ENCODE data around the gene EDIL3.

The EDIL3 gene

DNA sequence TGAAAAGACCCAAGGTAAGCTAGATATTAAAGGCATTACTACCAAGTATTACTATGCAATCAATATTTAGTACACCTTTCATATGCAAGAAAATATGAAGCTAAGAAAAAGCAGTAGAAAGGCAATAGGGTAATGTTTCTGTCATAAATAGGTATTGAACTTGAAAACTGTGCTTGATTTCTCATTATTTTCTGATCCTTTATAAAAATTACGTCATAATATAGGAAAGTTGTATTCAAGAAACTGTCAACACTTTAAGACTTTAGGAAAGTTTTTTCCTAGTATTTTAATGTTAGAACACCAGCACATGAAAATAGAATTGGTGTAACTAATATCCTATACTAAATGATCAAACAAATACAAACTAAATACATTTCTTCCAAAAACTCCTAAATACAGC, 133.2 kb downstream of the EDIL3 start:
- Histone ChIP-seq H3K27me3 (ENCODE audit: insufficient read depth, low read length) (no peaks in the 10 kb centered on the region), H3K9ac (ENCODE audit: low read length) (no peak overlapping the region), H3K27ac (ENCODE audit: low read depth, low read length, poor library complexity, severe bottlenecking) (no peak overlapping the region), H3K4me2 (ENCODE audit: low read length) (no peak overlapping the region), H2AFZ (ENCODE audit: low read length) (no peak overlapping the region), H3K4me1 (ENCODE audit: insufficient read depth, low read length, severe bottlenecking) (no peaks in the 10 kb centered on the region), H3K79me2 (ENCODE audit: insufficient read depth, low read length) (no peaks in the 10 kb centered on the region), H3K9me3 (ENCODE audit: low read length) (no peaks in the 10 kb centered on the region), H3F3A (ENCODE audit: insufficient read depth, low read length) (no peaks in the 10 kb centered on the region), H4K20me1 (ENCODE audit: insufficient read depth, low read length) (no peaks in the 10 kb centered on the region), H3K36me3 (ENCODE audit: insufficient read depth, low read length) (no peaks in the 10 kb centered on the region), H3K9me2 (ENCODE audit: low read depth, low read length) (no peaks in the 10 kb centered on the region), H3K4me3 (ENCODE audit: low read depth, low read length, poor library complexity, severe bottlenecking) (no peak overlapping the region)
- TF ChIP-seq EZH2 (IDR thresholded peaks at IDR 0.05; ENCODE audit: borderline replicate concordance, low read length) = no peak
- TF ChIP-seq, protein P1, sequence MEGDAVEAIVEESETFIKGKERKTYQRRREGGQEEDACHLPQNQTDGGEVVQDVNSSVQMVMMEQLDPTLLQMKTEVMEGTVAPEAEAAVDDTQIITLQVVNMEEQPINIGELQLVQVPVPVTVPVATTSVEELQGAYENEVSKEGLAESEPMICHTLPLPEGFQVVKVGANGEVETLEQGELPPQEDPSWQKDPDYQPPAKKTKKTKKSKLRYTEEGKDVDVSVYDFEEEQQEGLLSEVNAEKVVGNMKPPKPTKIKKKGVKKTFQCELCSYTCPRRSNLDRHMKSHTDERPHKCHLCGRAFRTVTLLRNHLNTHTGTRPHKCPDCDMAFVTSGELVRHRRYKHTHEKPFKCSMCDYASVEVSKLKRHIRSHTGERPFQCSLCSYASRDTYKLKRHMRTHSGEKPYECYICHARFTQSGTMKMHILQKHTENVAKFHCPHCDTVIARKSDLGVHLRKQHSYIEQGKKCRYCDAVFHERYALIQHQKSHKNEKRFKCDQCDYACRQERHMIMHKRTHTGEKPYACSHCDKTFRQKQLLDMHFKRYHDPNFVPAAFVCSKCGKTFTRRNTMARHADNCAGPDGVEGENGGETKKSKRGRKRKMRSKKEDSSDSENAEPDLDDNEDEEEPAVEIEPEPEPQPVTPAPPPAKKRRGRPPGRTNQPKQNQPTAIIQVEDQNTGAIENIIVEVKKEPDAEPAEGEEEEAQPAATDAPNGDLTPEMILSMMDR (IDR thresholded peaks at IDR 0.05; ENCODE audit: low read length) = no peak

DNA sequence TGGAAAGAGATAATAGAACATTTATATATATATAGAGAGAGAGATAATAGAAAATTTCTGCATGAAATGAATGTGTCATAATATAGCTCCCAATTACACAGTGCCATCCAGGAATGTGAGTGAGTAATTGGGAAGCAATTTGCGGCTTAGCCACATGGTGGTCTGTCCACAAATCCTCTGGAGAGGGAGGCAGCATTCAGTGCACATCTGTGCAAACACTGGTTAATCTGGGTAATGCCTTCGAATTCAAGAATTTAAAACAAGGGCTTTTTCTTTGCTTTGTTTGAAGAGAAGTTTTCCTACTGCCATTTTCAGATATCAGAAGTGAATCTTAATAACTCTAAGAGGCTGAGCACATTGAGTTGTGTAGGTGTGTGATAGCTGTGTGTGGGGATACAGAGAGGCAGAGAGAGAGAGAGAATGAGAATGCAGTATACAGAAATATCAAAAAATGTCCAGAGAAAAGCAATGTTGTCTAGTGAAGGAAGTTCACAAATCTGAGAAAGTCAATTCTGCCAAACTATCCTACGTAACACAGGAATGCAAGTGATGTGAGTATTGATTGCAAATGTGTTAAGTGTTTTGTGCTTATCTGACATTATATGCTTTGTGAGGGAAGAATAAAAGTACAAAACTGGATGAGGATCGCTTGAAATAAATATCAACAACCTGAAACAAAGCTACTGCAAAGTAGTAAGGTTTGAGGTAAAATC, 134.6 kb downstream of the EDIL3 start:
- Histone ChIP-seq H3K4me2 (ENCODE audit: low read length) (no peak overlapping the region), H3K9ac (ENCODE audit: low read length) (no peak overlapping the region)
- TF ChIP-seq, protein P1 (IDR thresholded peaks at IDR 0.05; ENCODE audit: low read length) = no peak
- no peak for TF ChIP-seq EZH2 (IDR thresholded peaks at IDR 0.05; ENCODE audit: borderline replicate concordance, low read length)

DNA sequence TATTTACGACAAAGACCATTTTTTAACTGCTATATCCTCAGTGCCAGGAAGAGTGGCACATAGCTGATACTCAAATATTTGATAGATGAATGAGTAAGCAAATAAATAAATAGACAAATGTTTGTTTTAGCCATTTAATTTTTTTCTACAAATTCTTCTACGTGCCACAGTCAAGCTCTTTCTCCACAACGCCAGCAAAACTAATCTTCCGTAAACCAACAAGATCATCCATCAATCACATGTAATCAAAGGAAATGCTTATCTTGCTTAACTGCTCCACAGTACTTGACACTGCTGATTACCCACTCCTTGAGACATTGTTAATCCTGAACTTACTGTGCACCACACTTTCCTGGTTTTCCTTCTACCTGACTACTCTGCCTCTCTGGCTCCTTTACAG, 136.7 kb downstream of the EDIL3 start:
- Histone ChIP-seq H3K27me3 (ENCODE audit: insufficient read depth, low read length) (no peaks in the 10 kb centered on the region), H3F3A (ENCODE audit: insufficient read depth, low read length) (no peaks in the 10 kb centered on the region), H3K9me3 (ENCODE audit: low read length) (no peaks in the 10 kb centered on the region), H3K4me1 (ENCODE audit: insufficient read depth, low read length, severe bottlenecking) (no peaks in the 10 kb centered on the region), H4K20me1 (ENCODE audit: insufficient read depth, low read length) (no peaks in the 10 kb centered on the region), H3K79me2 (ENCODE audit: insufficient read depth, low read length) (no peaks in the 10 kb centered on the region), H3K9ac (ENCODE audit: low read length) (no peak overlapping the region), H2AFZ (ENCODE audit: low read length) (no peak overlapping the region), H3K9me2 (ENCODE audit: low read depth, low read length) (no peaks in the 10 kb centered on the region), H3K4me2 (ENCODE audit: low read length) (no peak overlapping the region), H3K4me3 (ENCODE audit: low read depth, low read length, poor library complexity, severe bottlenecking) (no peak overlapping the region), H3K36me3 (ENCODE audit: insufficient read depth, low read length) (no peaks in the 10 kb centered on the region), H3K27ac (ENCODE audit: low read depth, low read length, poor library complexity, severe bottlenecking) (no peak overlapping the region)
- TF ChIP-seq EZH2 (IDR thresholded peaks at IDR 0.05; ENCODE audit: borderline replicate concordance, low read length) = no peak
- TF ChIP-seq, protein P1 (IDR thresholded peaks at IDR 0.05; ENCODE audit: low read length) = no peak

More for the DNA sequence above, 134.6 kb downstream of the EDIL3 start:
- no peaks in the 10 kb centered on the region for H3K36me3 ChIP-seq (ENCODE audit: insufficient read depth, low read length)
- no peaks in the 10 kb centered on the region for H3K4me1 ChIP-seq (ENCODE audit: insufficient read depth, low read length, severe bottlenecking)
- H3K9me3 ChIP-seq (ENCODE audit: low read length) = no peaks in the 10 kb centered on the region
- H3K27ac ChIP-seq (ENCODE audit: low read depth, low read length, poor library complexity, severe bottlenecking) = no peak overlapping the region
- H3F3A ChIP-seq (ENCODE audit: insufficient read depth, low read length) = no peaks in the 10 kb centered on the region
- no peaks in the 10 kb centered on the region for H3K79me2 ChIP-seq (ENCODE audit: insufficient read depth, low read length)
- H4K20me1 ChIP-seq (ENCODE audit: insufficient read depth, low read length) = no peaks in the 10 kb centered on the region
- no peak overlapping the region for H2AFZ ChIP-seq (ENCODE audit: low read length)
- no peaks in the 10 kb centered on the region for H3K9me2 ChIP-seq (ENCODE audit: low read depth, low read length)
- H3K4me3 ChIP-seq (ENCODE audit: low read depth, low read length, poor library complexity, severe bottlenecking) = no peak overlapping the region
- no peaks in the 10 kb centered on the region for H3K27me3 ChIP-seq (ENCODE audit: insufficient read depth, low read length)

All from OCI-LY1 (cell line).